SHP77 (cell line): Measurements from ENCODE around the gene ATG9A.
"Not testable (repeated sequence)": the region's sequence is repeated elsewhere in the genome, so short reads cannot be mapped to it uniquely, and the experiment has no call there.

Experiments used
- DNase-seq, 2 experiments: peaks; one replicate each; lab custom pipeline; 2025; lab: John Stamatoyannopoulos, UW

ATG9A gene

DNA sequence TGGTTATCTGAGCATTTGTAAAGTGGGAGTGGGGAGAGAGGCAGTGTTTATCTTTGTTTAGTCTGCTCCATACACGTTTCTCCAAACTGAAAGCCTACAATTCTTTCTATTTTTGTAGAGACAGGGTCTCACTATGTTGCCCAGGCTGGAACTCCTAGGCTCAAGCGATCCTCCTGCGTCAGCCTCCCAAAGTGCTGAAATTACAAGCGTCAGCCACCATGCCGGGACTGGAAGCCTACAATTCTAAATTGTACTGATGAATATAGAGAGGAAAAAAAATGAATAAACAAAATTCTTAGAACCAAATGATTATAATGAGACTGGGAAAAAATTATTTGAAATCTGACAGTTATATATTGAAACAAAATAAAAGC lies 24.3 kb downstream of the ATG9A start:
- DNase-seq, result no peak

DNA sequence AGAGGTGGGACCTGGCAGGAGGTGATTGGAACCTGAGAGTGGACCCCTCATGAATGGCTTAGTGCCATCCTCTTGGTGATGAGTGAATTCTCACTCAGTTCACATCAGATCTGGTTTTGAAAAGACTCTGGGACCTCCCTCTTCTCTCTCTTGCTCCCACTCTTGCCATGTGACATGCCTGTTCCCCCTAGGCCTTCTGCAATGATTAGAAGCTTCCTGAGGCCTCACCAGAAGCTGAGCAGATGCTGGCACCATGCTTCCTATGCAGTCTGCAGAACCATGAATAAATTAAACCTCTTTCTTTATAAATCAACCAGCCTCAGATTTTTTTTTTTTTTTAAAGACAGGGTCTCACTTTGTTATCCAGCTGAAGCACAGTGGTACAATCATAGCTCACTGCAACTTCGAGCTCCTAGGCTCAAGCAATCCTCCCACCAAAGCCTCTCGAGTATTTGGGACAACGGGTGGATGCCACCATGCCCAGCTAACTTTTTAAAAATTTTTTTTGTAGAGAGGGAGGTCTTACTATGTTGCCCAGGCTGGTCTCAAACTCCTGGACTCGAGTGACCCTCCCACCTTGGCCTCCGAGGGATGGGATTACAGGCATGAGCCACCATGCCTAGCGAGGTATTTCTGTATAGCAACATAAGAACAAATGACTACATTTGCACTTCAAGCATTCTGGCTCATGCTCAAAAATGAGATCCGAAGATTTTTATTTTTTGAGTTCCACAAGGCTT lies 24.8 kb downstream of the ATG9A start:
- DNase-seq, result no peak

DNA sequence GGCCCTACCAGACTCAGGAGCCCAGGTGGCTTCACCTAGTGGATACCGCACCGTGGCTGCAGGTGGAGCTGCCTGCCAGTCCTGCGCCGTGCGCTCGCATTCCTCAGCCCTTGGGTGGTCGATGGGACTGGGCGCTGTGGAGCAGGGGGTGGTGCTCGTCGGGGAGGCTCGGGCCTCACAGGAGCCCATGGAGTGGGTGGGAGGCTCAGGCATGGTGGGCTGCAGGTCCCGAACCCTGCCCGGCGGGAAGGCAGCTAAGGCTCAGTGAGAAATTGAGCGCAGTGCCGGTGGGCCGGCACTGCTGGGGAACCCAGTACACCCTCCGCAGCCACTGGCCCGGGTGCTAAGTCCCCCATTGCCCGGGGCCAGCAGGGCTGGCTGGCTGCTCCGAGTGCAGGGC lies 28.1 kb downstream of the ATG9A start:
- DNase-seq, result not testable (repeated sequence)

DNA sequence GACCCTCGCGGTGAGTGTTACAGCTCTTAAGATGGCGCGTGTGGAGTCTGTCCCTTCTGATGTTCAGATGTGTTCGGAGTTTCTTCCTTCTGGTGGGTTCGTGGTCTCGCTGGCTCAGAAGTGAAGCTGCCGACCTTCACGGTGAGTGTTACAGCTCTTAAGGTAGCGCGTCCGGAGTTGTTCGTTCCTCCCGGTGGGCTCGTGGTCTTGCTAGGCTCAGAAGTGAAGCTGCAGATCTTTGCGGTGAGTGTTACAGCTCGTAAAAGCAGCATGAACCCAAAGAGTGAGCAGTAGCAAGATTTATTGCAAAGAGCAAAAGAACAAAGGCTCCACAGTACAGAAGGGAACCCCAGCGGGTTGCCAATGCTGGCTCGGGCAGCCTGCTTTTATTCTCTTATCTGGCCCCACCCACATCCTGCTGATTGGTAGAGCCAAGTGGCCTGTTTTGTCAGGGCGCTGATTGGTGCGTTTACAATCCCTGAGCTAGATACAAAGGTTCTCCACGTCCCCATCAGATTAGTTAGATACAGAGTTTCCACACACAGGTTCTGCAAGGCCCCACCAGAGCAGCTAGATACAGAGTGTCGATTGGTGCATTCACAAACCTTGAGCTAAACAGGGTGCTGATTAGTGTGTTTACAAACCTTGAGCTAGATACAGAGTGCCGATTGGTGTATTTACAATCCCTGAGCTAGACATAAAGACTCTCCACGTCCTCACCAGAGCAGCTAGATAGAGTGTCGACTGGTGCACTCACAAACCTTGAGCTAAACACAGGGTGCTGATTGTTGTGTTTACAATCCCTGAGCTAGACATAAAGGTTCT lies 28.7 kb downstream of the ATG9A start:
- DNase-seq, result peak; percentile 15 to 20

DNA sequence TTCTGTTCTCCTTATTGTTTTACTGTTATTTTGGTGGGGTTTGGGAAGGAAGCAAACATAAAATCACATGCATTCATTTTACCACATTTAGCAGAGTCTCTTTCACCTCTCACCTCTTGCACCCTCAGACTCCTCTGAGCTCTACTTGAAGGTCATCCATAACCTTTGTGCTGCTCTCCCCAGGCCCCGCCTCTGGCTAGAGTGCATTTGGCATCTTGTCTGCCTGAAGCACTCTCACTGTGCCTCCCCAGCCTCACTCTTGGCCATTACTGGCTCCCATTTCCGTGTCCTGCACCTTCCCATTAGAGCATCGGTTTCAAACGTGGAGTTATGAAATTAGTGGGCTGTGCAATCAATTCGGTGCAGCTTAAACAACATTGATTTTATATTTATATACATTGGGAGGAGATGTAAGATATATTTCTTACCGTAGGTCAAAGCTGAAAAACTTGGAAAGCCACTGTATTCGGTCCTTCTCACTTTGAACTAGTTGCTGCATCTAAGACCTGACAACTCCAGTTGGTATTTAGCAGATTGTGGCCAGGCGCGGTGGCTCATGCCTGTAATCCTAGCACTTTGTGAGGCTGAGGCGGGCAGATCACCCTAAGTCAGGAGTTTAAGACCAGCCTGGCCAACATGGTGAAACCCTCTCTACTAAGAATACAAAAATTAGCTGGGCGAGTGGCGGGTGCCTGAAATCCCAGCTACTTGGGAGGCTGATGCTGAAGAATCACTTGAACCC lies 29.8 kb downstream of the ATG9A start:
- no peak for DNase-seq

DNA sequence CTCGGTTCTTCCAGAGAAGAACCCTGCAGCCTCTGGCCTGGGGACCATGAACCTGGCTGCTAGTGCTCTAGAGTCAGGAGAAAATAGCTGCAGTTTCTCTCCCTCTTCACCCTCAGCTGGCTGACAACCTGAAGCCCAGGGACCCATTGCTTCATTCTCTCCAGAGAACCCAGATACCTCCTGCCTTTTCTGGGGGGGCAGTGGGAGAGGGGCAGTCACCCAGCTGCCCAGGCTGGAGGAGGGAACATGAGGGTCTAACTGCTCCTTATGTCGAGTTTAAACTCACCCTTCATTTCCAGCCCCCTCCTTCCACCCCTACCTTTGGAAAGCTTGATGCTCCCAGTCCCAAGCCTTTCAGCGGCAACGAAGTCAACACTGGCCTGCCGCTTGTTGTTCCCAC lies 30.5 kb downstream of the ATG9A start:
- DNase-seq, result no peak

DNA sequence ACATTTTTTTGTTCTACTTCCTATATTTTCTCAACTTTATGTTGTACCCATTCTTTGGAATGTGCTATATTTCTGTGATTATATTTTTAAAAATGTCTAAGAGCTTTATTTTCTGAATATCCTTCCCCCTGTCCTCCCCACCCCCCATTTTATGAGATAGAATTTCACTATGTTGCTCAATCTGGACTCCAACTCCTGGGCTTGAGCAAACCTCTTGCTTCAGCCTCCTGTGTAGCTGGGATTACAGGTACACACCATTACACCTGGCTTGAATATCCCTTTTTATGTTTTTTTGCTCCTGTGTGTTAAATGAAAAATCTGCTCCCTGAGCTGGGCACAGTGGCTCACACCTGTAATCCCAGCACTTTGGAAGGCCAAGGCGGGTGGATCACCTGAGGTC lies 32.0 kb downstream of the ATG9A start:
- no peak for DNase-seq

DNA sequence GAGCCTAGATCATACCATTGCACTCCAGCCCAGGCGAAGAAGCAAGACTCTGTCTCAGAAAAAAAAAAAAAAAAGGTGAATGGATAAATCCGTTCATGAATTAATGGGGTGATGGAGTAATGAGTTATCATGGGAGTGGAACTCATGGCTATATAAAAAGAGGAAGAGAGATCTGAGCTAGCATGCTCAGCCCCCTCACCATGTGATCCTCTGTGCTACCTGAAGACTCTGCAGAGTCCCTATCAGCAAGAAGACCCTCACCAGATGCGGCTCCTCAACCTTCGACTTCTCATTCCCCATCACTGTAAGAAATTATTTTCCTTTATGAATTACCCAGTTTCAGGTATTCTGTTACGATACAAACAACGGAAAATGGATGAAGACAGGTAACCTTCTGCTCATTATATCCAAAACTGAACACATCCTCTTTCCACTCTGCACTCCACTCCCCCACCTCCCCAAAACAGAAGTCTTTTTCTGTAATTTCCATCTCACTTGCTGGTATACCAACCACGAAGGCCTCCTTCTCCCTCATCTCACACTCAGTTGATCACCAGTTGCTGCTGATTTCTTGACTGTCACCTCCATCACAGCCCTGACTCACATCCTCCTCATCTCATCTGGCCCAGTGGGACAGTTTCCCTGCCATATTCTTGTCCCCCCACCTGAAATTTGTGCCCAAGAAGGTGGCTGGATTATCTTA lies 42.5 kb downstream of the ATG9A start:
- no peak for DNase-seq

DNA sequence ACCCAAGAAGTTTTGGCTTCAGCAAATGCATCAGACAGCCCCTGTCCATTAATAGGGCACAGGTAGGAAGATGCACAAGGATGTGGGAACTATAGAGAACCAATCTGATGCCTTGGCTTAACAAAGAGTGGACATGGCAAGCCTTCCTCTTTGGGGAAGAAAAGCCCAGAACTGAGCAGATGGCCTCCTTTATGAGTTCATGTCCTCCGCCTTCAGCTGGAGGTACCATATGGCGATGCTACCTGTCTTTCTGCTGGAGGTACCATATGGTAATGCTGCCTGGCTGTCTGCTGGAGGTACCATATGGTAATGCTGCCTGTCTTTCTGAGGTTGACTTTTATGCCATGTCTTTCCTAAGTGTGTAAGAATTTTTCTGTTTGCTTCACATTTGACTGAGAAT lies 45.3 kb downstream of the ATG9A start:
- no peak for DNase-seq

DNA sequence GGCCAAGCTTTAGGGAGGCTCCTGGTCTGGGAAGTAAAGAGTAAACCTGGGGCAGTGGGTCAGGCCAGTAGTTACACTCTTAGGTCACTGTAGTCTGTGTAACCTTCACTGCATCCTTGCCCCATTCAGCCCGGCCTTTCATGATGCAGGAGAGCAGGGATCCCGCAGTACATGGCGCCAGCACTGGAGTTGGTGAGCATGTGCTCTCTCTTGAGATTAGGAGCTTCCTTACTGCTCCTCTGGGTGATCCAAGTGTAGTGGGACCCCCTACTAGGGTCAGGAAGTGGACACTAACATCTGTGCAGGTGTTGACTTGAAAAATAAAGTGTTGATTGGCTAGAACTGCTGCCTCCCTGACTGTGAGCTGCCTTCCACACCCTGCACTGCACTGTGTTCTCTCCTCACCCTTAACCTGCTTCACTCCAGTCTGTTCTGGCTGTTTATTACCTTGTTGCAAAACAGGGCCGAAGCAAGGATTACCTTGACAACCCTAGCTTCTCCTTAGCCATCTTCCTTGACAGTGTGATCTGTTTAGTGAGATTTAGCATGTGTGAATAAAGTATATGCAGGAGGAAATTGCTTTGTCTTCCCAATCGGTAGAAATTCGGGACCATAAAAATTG lies 46.2 kb downstream of the ATG9A start:
- no peak for DNase-seq

DNA sequence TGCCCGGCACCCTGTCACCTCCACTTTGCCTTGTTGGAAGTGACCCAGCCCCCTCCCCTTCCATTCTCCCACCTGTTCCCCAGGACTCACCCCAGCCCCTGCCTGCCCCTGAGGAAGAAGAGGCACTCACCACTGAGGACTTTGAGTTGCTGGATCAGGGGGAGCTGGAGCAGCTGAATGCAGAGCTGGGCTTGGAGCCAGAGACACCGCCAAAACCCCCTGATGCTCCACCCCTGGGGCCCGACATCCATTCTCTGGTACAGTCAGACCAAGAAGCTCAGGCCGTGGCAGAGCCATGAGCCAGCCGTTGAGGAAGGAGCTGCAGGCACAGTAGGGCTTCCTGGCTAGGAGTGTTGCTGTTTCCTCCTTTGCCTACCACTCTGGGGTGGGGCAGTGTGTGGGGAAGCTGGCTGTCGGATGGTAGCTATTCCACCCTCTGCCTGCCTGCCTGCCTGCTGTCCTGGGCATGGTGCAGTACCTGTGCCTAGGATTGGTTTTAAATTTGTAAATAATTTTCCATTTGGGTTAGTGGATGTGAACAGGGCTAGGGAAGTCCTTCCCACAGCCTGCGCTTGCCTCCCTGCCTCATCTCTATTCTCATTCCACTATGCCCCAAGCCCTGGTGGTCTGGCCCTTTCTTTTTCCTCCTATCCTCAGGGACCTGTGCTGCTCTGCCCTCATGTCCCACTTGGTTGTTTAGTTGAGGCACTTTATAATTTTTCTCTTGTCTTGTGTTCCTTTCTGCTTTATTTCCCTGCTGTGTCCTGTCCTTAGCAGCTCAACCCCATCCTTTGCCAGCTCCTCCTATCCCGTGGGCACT lies 46.9 kb downstream of the ATG9A start:
- no peak for DNase-seq

DNA sequence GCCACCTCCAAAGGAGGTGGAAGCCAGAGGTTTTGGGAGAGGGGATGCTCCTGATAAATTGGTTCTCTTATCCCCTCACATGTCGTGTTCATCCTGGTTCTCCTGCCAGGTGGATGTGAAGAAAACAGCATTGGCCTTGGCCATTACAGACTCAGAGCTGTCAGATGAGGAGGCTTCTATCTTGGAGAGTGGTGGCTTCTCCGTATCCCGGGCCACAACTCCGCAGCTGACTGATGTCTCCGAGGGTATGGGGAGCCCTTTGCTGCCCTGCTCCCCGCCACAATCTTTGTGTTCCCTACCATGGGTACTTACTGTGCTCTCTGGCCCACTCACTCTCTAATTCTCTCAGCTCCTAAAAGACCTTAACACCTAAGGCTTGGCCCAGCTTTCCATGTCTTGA lies 47.9 kb downstream of the ATG9A start:
- no peak for DNase-seq

DNA sequence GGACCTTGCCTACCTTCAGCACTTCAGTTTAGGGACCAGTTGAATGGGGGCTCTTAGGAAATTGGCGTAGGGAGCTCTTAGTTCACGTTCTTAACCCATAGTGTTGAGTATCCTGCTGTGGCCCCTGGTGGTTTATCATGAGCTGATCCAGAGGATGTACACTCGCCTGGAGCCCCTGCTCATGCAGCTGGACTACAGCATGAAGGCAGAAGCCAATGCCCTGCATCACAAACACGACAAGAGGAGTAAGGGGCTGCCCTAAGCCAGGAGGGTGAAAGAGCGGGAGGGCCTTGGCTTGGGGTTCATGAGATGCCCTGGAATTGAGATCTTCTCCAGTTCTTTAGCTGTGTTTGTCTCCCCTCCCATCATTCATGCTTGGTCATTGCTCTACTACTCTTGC lies 48.5 kb downstream of the ATG9A start:
- no peak for DNase-seq

DNA sequence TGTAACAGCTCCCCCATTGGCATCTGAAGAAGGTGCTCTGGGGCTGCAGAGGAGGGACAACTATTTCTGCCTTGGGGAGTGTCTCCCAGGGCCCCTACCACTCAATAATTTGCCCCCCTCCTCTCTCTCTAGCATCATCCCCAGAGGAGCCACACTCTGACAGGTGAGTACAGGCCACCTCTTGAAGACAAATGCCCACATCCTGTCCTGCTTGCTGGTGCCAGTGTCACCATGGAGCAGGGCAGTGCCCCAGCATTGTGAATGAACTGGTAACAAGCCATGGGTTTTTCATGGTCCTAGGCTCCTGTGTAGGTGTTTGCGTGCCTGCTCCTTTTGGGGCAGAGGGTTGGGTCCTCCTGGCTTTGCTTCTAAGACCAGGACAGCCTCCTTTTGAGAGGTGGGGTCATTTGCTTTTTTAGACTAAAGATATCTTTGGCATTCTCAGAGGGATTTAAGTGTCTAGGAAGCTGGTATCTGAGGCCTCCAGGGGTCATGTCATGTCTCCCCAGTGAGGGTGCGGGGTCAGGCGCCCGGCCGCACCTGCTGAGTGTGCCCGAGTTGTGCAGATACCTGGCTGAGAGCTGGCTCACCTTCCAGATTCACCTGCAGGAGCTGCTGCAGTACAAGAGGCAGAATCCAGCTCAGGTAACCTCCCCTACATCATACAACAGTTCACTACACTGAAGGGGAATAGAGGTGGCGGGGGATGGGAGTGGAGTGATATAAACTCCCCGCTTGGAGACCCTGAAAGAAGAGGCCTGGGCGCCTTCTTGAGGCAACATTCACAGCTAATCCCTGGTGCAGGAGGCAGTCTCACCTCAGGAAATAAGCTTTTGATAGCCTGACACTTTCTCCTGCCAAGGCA lies 49.6 kb downstream of the ATG9A start:
- no peak for DNase-seq

DNA sequence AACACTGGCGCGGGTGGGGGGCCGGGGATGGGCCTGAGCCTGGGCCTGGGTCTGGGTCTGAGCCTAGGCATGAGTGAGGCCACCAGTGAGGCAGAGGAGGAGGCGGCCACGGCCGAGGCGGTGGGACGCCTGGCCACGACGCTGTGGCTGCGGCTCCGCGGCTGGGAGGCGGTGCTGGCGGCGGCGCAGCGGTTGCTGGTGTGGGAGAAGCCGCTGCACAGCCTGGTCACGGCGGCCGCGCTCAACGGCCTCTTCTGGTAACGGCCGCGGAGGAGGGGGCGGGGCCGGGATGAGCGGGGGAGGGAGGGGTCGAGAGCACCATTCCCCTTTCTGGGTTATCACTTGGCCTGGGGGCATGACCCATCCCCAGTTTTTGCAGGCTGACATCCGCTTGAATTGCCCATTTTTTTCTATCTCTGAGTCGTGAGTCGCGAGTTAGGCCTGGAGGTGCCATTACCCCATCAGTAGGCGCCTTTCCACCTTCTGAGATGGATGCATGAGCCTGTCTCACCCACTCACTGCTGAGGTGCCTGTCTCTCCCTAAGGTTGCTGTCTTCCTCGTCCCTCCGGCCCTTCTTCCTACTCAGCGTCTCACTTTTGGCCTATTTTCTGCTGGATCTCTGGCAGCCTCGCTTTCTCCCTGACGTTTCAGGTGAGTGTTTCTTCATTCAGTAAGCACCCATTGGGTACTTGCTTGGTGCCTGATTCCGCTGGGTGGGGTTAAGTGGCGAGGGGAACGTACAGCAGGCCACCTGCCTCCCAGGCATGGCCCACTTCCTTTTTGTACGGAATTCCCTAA lies 50.9 kb downstream of the ATG9A start:
- DNase-seq, result peak in 1 of 2 experiments; percentile 13

DNA sequence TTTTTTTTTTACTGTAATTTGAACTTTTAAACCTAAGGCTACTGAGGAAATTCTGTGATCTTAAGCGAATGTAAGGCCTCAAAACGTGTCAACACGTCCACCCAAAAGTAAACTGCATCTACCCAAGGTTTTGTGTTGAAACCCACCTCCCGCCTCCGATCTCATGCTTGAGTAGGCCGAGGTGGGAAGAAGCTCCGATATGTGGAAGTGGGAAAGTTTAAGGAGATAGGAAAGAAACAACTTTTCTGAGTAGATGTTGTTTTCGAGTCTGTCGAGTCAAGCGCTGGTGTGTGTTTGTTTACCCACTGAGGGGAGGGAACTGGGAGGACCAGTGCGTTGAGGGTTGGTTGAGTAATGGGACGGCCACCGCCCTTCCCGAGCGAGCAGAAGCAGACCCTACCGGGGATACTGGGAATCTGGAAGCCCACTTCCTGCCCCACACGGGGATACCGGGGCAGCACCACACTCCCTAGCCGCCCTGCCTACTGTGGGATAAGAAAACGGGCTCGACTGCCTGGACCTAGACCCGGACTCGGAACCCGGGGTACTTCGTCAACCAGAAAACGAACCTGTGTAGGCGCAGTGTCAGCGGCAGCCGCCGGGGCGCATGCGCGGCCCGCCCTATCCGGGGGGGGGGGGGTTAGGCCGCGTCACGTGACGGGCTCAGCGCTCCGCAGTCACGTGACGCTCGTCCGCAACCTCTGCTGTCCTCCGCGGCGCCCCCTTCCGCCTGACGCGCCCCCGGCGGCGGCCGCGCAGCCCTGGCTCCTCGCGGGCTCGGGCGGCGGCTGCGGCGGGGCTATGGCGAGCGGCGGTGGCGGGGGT lies 51.7 kb downstream of the ATG9A start, which contains the start of gene RETREG2:
Gene RETREG2, plus strand, starts transcription at position 724 of the 825 bp plus-strand sequence. Its CDS starts 78 bp downstream, at position 802.
- peak; percentile 65 to 81 for DNase-seq

DNA sequence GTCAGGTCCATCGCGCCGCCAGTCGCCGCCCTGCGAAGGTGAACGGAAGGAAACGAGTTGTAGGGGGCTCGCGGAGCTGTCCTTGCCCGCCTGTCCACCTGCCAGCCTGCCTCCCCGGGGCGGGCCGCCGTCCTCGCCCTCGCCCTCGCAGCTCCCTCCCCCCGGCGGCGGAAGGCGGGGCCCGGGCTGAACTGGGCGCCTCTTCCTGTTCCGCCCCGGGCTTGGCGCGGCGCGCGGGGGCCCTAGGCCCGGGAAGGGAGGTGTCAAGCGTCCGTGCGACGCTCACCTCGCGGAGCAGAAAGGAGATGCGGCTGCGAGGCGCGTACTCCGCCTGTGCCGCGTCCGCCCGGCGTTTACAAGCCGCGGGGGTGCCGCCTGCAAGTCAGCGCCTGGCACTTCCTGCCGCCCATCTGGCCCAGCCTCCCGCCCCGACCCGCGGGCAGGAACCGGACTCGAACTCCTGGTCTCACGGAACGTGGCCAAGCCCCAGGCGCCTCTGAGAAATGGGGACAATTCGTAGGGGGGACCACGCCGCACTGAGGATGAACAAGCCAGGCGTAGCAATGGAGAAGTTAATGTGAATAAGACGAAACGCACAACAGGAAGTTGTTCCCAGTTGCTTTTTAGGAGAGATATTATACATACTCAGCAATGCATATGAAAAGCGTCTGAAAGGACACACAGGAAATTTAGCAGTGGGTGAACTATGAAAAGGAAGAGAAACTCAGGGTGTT lies 52.5 kb downstream of the ATG9A start, which contains the start of gene CNPPD1:
Gene CNPPD1, minus strand, starts transcription at position 108 of the 734 bp plus-strand sequence. Its CDS starts 97 bp downstream, at position 11.
- DNase-seq, result peak; percentile 72 to 90
